Kidney (tissue), 14 donors: ENCODE results near the gene CNTFR. TPM values are rescaled to one million over a fixed set of nuclear protein-coding genes. Genes with fewer than 3 reads are reported as not detected.

ENCODE experiments used
- DNase-seq, 5 donors: peaks; one replicate each; pipeline ENCODE4 v3.0.0-alpha.2; 2013 to 2020
- FAIRE-seq: peaks from 2 replicates; lab custom pipeline; 2012; peaks lifted over from hg19 to GRCh38; lab: Jason Lieb, UNC
- H3K27ac ChIP-seq, 2 donors: one replicate each; pipeline ENCODE4 v1.7.0; 2013; ENCODE audit warnings: low read depth in 2 of 2, low read length in 2 of 2, inconsistent platforms in 1 of 2
- H3K27me3 ChIP-seq: one replicate; pipeline ENCODE4 v1.7.1; 2013; ENCODE audit warnings: low read length, inconsistent platforms; ENCODE audit not compliant: control insufficient read depth, insufficient read depth
- H3K36me3 ChIP-seq, 3 donors: one replicate each; pipeline versions ENCODE4 v1.7.0 to v1.7.1; 2013; ENCODE audit warnings: low read length in 3 of 3, control low read depth in 1 of 3, inconsistent platforms in 1 of 3; ENCODE audit not compliant: insufficient read depth in 3 of 3, control insufficient read depth in 2 of 3
- H3K4me1 ChIP-seq, 3 donors: one replicate each; pipeline versions ENCODE4 v1.7.0 to v1.7.1; 2013; ENCODE audit warnings: low read length in 3 of 3, inconsistent platforms in 1 of 3, low read depth in 1 of 3; ENCODE audit not compliant: control insufficient read depth in 2 of 3, insufficient read depth in 2 of 3
- H3K4me3 ChIP-seq, 3 donors: one replicate each; pipeline versions ENCODE4 v1.7.0 to v1.8.1; 2013; ENCODE audit warnings: low read length in 3 of 3, control low read depth in 1 of 3, inconsistent platforms in 1 of 3
- H3K9ac ChIP-seq, 3 donors: one replicate each; pipeline versions ENCODE4 v1.7.0 to v1.7.1; 2013; ENCODE audit warnings: low read length in 3 of 3, control low read depth in 1 of 3, inconsistent platforms in 1 of 3
- H3K9me3 ChIP-seq, 3 donors: one replicate each; pipeline versions ENCODE4 v1.7.0 to v1.7.1; 2013; ENCODE audit warnings: low read length in 3 of 3, control low read depth in 1 of 3, inconsistent platforms in 1 of 3; ENCODE audit not compliant: control insufficient read depth in 2 of 3, insufficient read depth in 1 of 3
- intact Hi-C: fragments of 100-400 bp; cut with DNase I; formaldehyde crosslinking; loops from one replicate; pipeline ENCODE4 v1.11.1; 2022
- polyA plus RNA-seq: library from polyadenylated mRNA; stranded (reverse); fragments of 350-450 nt; fragmentation: Illumina TruSeq; extraction: RNeasy Lipid Tissue Mini Kit (QIAGEN cat#74804); gene quantifications from one replicate; pipeline ENCODE4 v1.2.3, GENCODE V29; 2014; ENCODE audit warnings: low read depth, low replicate concordance; ENCODE audit not compliant: insufficient read depth
- total RNA-seq: library from RNA; stranded (reverse); fragmentation: NEBNext Ultra II Directional; extraction: Animal tissue kit (Norgen Biotek cat#: 25700); gene quantifications from one replicate; pipeline ENCODE4 v1.2.1, GENCODE V29; 2021
- TF ChIP-seq, protein P1 (sequence below): IDR thresholded peaks from 3 replicates; pipeline ENCODE4 v1.5.1; 2012; ENCODE audit warnings: mild to moderate bottlenecking, moderate library complexity, borderline replicate concordance; ENCODE audit not compliant: insufficient read depth; ENCODE audit errors: extremely low read depth
- donor health status: control.
- donor health status: control.
- donor health status: control.
- donor health status: control.
- donor health status: control.
- donor health status: DM: yes; HTN: yes; CAD: no.
- donor health status: Normal renal cell carcinoma (clear cell type).

Gene CNTFR
- total and polyA plus RNA-seq, 2 donors from 2014 or later: 1.7 to 3.7 TPM

DNA sequence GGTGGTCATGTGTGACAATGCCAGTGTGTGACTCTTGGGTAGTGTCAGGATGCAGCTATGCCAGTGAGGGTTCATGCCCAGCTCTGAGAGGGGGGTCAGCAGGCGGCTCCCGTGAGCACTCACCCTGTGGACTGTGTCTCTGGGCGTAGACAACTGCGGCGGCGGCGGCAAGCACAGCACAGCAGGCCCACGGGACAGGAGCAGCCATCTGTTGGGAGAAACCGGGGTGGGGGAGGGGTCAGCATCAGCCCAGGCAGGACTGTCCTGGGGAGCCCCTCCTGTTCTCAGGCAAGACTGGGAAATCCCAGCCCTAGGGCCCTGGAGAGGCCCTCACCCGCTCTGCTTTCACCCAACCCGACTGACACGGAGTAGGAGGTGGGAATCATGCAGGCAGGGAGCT lies 20.8 kb downstream of the CNTFR start:
- DNase-seq: peak in 2 of 5 donors; percentile 50 to 68
- intact Hi-C loops: no loop called here
- Histone ChIP-seq H3K9ac (no peak overlapping the region), H3K9me3 (no peaks in the 10 kb centered on the region), H3K27me3 (no peaks in the 10 kb centered on the region), H3K36me3 (no peaks in the 10 kb centered on the region), H3K4me3 (no peak overlapping the region), H3K27ac (no peak overlapping the region), H3K4me1 (peaks cover 0 to 8% (median 4%) of the 10 kb centered on the region in 3 donors)
- FAIRE-seq: no peak
- TF ChIP-seq, protein P1, sequence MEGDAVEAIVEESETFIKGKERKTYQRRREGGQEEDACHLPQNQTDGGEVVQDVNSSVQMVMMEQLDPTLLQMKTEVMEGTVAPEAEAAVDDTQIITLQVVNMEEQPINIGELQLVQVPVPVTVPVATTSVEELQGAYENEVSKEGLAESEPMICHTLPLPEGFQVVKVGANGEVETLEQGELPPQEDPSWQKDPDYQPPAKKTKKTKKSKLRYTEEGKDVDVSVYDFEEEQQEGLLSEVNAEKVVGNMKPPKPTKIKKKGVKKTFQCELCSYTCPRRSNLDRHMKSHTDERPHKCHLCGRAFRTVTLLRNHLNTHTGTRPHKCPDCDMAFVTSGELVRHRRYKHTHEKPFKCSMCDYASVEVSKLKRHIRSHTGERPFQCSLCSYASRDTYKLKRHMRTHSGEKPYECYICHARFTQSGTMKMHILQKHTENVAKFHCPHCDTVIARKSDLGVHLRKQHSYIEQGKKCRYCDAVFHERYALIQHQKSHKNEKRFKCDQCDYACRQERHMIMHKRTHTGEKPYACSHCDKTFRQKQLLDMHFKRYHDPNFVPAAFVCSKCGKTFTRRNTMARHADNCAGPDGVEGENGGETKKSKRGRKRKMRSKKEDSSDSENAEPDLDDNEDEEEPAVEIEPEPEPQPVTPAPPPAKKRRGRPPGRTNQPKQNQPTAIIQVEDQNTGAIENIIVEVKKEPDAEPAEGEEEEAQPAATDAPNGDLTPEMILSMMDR: no peak

DNA sequence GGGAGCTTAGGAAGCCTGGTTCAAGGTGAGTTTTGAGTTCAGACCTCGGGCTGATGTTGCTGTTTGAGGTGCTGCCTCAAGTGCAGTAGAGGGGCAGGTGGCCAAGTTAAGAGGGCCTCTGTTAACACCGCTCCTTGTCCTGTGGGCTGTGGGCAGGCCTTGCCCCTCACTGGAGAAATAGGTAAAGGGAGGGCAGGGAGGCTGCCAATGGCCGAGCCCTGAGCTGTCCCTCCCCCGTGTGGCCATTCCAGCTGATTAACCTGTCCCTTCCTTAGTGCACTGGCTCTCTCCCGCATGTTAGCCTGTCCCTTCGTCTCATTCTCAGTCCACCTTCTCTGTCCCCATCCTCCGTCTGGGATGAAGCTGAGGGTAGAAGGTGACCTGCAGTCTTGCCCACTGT lies 21.4 kb downstream of the CNTFR start:
- Histone ChIP-seq H3K27ac (no peak overlapping the region), H3K9ac (no peak overlapping the region), H3K4me3 (no peak overlapping the region), H3K9me3 (no peaks in the 10 kb centered on the region), H3K4me1 (peaks cover 0 to 8% (median 4%) of the 10 kb centered on the region in 3 donors), H3K36me3 (peaks cover 0 to 4% (median 0%) of the 10 kb centered on the region in 3 donors), H3K27me3 (no peaks in the 10 kb centered on the region)
- FAIRE-seq (no peak), DNase-seq (peak in 1 of 5 donors; percentile 43)
- intact Hi-C loops: no loop called here
- TF ChIP-seq, protein P1: no peak

DNA sequence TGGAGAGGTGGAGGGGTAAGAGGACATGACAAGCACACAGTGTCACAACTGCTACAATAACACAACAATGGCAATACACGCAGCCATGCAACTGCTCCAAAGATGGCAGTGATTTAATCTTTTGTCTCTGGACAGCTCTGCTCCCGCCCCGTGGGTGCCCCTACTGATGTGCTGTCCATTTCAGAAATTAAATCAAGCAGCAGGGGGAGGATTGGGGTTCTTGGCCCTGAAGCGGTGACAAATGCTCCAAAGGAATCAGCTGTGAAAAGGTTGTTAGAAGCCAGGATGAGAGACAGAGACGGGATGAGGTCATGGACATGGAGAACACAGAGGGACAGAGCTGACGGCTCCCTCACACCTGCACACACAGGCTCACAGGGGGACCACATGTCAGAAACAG lies 22.6 kb downstream of the CNTFR start:
- Histone ChIP-seq H3K27me3 (no peaks in the 10 kb centered on the region), H3K27ac (no peak overlapping the region), H3K4me1 (peaks cover 0 to 8% (median 4%) of the 10 kb centered on the region in 3 donors), H3K36me3 (peaks cover 0 to 4% (median 0%) of the 10 kb centered on the region in 3 donors), H3K9me3 (no peaks in the 10 kb centered on the region), H3K9ac (no peak overlapping the region), H3K4me3 (no peak overlapping the region)
- peak in 2 of 5 donors; percentile 19 to 29 for DNase-seq
- intact Hi-C loops: no loop called here
- no peak for FAIRE-seq
- TF ChIP-seq, protein P1: no peak

DNA sequence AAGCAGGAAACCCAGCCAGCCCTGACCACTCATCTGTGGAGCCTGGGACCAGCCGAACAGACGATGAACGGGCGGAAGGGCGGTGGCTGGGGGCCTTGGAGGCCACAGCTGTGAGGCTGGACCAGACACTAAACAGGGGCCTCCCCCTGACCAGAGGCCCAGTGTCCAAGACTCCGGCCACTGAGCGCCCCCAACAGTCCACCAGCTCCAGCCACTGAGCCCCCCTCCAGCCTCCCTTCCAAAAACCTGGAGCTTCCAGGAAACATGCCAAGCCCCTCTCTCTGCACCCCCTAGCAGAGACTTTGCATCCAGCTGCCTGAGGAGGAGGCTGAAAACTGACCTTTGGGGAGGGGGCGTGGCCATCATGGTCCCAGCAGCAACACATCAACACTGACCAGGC lies 23.2 kb downstream of the CNTFR start:
- DNase-seq (peak in 3 of 5 donors; percentile 43 to 78 (median 43)), FAIRE-seq (no peak)
- no peaks in the 10 kb centered on the region for H3K27me3 ChIP-seq

More for the DNA sequence above, 23.2 kb downstream of the CNTFR start:
- H3K4me1 ChIP-seq: peaks cover 0 to 8% (median 3%) of the 10 kb centered on the region in 3 donors
- peaks cover 0 to 4% (median 0%) of the 10 kb centered on the region in 3 donors for H3K36me3 ChIP-seq
- no peak overlapping the region for H3K27ac ChIP-seq
- H3K9me3 ChIP-seq: no peaks in the 10 kb centered on the region
- intact Hi-C loops: no loop called here
- no peak overlapping the region for H3K9ac ChIP-seq
- TF ChIP-seq, protein P1: no peak
- H3K4me3 ChIP-seq: no peak overlapping the region
